ENCODE results near the gene EFNA5. TPM values are rescaled to one million over a fixed set of nuclear protein-coding genes. Genes with fewer than 3 reads are reported as not detected.

EFNA5 gene
- total and polyA plus RNA-seq, 2 donors from 2014 or later = 5.9 to 54.4 TPM

- no peak for FAIRE-seq
- H3K4me1 ChIP-seq (ENCODE audit: control insufficient read depth in 2 of 3, insufficient read depth in 2 of 3, low read depth in 1 of 3, low read length in 3 of 3) = no peaks in the 10 kb centered on the region
- no peaks in the 10 kb centered on the region for H3K36me3 ChIP-seq (ENCODE audit: control insufficient read depth in 2 of 3, insufficient read depth in 3 of 3, low read length in 3 of 3)
- no peak overlapping the region for H3K9ac ChIP-seq (ENCODE audit: low read length in 3 of 3)
- no peak for TF ChIP-seq CTCF (IDR thresholded peaks at IDR 0.05; ENCODE audit: borderline replicate concordance, extremely low read depth, insufficient read depth)
- H3K4me3 ChIP-seq (ENCODE audit: low read length in 3 of 3) = no peak overlapping the region
- intact Hi-C loops (cut with DNase I) = no loop called here
- H3K9me3 ChIP-seq (ENCODE audit: control insufficient read depth in 2 of 3, insufficient read depth in 1 of 3, low read length in 3 of 3) = no peaks in the 10 kb centered on the region
- H3K27me3 ChIP-seq (ENCODE audit: control insufficient read depth, insufficient read depth, low read length) = no peaks in the 10 kb centered on the region
- no peak overlapping the region for H3K27ac ChIP-seq (ENCODE audit: low read depth in 2 of 2, low read length in 2 of 2)
- DNase-seq = no peak
These were observed 137.8 kb downstream of the EFNA5 start for GRCh38 chr5:107532916-107533315.

GRCh38 chr5:107532169-107532878 is 138.4 kb downstream of the EFNA5 start:
- Histone ChIP-seq H3K27me3 (ENCODE audit: control insufficient read depth, insufficient read depth, low read length) (no peaks in the 10 kb centered on the region), H3K9ac (ENCODE audit: low read length in 3 of 3) (no peak overlapping the region), H3K4me1 (ENCODE audit: control insufficient read depth in 2 of 3, insufficient read depth in 2 of 3, low read depth in 1 of 3, low read length in 3 of 3) (no peaks in the 10 kb centered on the region), H3K36me3 (ENCODE audit: control insufficient read depth in 2 of 3, insufficient read depth in 3 of 3, low read length in 3 of 3) (no peaks in the 10 kb centered on the region), H3K9me3 (ENCODE audit: control insufficient read depth in 2 of 3, insufficient read depth in 1 of 3, low read length in 3 of 3) (no peaks in the 10 kb centered on the region), H3K4me3 (ENCODE audit: low read length in 3 of 3) (no peak overlapping the region), H3K27ac (ENCODE audit: low read depth in 2 of 2, low read length in 2 of 2) (no peak overlapping the region)
- TF ChIP-seq CTCF (IDR thresholded peaks at IDR 0.05; ENCODE audit: borderline replicate concordance, extremely low read depth, insufficient read depth) = no peak
- DNase-seq = peak in 4 of 5 donors; percentile 85 to 94 (median 88)
- FAIRE-seq = no peak
- intact Hi-C loops (cut with DNase I) = no loop called here

- no peak for FAIRE-seq
- Histone ChIP-seq H3K27me3 (ENCODE audit: control insufficient read depth, insufficient read depth, low read length) (no peaks in the 10 kb centered on the region), H3K9me3 (ENCODE audit: control insufficient read depth in 2 of 3, insufficient read depth in 1 of 3, low read length in 3 of 3) (no peaks in the 10 kb centered on the region), H3K9ac (ENCODE audit: low read length in 3 of 3) (no peak overlapping the region), H3K36me3 (ENCODE audit: control insufficient read depth in 2 of 3, insufficient read depth in 3 of 3, low read length in 3 of 3) (no peaks in the 10 kb centered on the region), H3K4me3 (ENCODE audit: low read length in 3 of 3) (no peak overlapping the region), H3K27ac (ENCODE audit: low read depth in 2 of 2, low read length in 2 of 2) (no peak overlapping the region), H3K4me1 (ENCODE audit: control insufficient read depth in 2 of 3, insufficient read depth in 2 of 3, low read depth in 1 of 3, low read length in 3 of 3) (no peaks in the 10 kb centered on the region)
- intact Hi-C loops (cut with DNase I) = no loop called here
- no peak for TF ChIP-seq CTCF (IDR thresholded peaks at IDR 0.05; ENCODE audit: borderline replicate concordance, extremely low read depth, insufficient read depth)
- DNase-seq = peak in 2 of 5 donors; percentile 54 to 67
These were observed 139.4 kb downstream of the EFNA5 start for GRCh38 chr5:107531308-107531707.

Measured in kidney (tissue), 14 donors.